VCaP (cell line): ENCODE results near the gene AIRE.
A peak's percentile ranks its signal among the peaks of the same experiment; 100 is the strongest.

Experiments
- H3K27ac ChIP-seq: fragments of 450-650 bp; 2 replicates; pipeline ENCODE4 v1.5.1; 2017
- CTCF ChIP-seq: fragments of 450-650 bp; conservative IDR thresholded peaks from 2 replicates; pipeline ENCODE4 v1.5.1; 2017; ENCODE audit warnings: mild to moderate bottlenecking, moderate library complexity

Gene AIRE

DNA sequence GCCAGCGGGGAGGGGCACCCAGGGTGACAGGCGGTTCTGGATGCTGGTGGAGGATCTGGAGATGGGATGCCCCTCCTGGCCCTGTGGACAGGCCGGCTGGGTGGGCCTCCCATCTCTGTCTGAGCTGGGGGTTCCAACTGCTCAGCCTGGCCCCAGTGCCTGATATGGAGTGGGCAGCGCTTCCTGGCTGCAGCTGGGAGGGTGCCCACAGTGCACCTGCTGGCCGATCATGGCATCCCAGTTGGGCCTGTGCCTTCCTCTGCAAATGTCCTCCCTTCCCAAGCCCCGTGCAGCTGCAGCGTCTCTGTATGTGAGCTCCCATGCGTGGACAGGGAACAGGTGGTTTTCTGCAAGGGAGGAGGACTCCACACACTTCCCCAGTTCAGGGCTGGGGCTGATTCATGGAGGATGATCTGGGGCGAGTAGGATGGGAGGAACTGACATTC, 16.3 kb downstream of the AIRE start:
- peak overlapping the region; percentile 97 for H3K27ac ChIP-seq
- TF ChIP-seq CTCF: no peak

- H3K27ac ChIP-seq: peak overlapping the region; percentile 97
- peak; percentile 65 for TF ChIP-seq CTCF
Observed at GRCh38 chr21:44302573-44303401, 17.1 kb downstream of the AIRE start.

- TF ChIP-seq CTCF: no peak
- peak overlapping the region; percentile 97 for H3K27ac ChIP-seq
Observed at GRCh38 chr21:44303490-44303981, 17.9 kb downstream of the AIRE start.

GRCh38 chr21:44304011-44304616, 18.4 kb downstream of the AIRE start:
- H3K27ac ChIP-seq: peak overlapping the region; percentile 97
- no peak for TF ChIP-seq CTCF

GRCh38 chr21:44304877-44305293, 19.2 kb downstream of the AIRE start:
- H3K27ac ChIP-seq: peak overlapping the region; percentile 97; the same call in 1 of the 2 replicates
- TF ChIP-seq CTCF: peak; percentile 98

- no peak for TF ChIP-seq CTCF
Observed at GRCh38 chr21:44305691-44306090, 20.0 kb downstream of the AIRE start.

GRCh38 chr21:44306936-44307704, 21.4 kb downstream of the AIRE start:
- H3K27ac ChIP-seq: peak overlapping the region; percentile 97; the same call in 1 of the 2 replicates
- TF ChIP-seq CTCF: no peak

More at GRCh38 chr21:44305691-44306090, 20.0 kb downstream of the AIRE start:
- H3K27ac ChIP-seq: peak overlapping the region; percentile 97; the same call in 1 of the 2 replicates
